ENCODE results near the gene TMEFF1.

TMEFF1 gene

GRCh38 chr9:100448266-100448665, 24.7 kb upstream of the TMEFF1 start:
- no peak for DNase-seq

GRCh38 chr9:100449420-100449819, 23.5 kb upstream of the TMEFF1 start:
- DNase-seq: no peak

- no peak for DNase-seq
These were observed 20.1 kb upstream of the TMEFF1 start for GRCh38 chr9:100452894-100453293.

- DNase-seq: no peak
These were observed 17.5 kb upstream of the TMEFF1 start for GRCh38 chr9:100455470-100455869.

GRCh38 chr9:100457517-100457916, 15.4 kb upstream of the TMEFF1 start:
- DNase-seq: no peak

GRCh38 chr9:100459963-100460362, 13.0 kb upstream of the TMEFF1 start:
- DNase-seq: no peak

DNA sequence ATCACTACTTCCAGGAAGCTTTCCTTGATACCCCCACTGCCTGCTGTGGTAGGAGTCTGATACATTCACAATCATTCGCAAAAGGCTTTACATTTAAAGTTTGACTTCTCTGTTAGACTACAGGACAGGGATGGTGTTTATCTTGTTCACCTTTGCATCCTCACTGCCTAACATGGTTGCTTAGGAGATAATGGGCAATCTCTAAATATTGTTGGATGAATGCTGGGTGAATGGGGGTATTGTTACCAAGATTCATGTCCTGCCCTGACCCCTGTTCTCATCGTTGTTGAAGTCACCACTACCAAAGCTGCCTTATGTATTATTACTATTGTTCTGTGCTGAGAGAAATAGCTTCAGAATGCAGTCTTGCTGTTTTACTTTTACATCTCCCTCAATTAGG, 7.7 kb upstream of the TMEFF1 start:
- no peak for DNase-seq

GRCh38 chr9:100465761-100466160, 7.2 kb upstream of the TMEFF1 start:
- DNase-seq: no peak

DNA sequence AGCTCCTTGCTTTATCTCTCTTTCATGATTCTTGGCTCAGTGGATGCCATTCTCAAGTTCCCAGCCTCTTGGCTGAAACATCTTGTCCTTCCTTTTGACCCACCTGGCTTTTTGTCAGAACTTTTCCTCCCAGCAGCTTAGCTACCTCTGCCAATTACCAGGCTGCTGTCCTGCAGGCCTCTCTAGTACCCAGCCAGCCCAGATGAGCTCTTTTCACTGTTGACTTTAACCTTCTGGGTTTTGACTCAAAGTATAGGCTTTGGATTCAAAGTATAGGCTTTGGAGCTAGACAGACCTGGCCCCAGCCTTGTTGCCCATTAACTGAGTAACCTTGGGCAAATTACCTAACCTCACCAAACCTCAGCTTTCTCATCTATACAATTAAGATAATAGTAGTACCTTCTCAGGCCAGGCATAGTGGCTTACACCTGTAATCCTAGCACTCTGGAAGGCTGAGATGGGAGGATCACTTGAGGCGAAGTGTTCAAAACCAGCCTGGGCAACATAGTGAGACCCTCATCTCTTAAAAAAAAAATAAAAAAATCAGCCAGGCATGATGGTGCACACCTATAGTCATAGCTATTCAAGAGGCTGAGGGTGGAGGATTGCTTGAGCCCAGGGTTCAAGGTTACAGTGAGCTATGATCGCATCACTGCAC, 6.6 kb upstream of the TMEFF1 start:
- DNase-seq: no peak

DNA sequence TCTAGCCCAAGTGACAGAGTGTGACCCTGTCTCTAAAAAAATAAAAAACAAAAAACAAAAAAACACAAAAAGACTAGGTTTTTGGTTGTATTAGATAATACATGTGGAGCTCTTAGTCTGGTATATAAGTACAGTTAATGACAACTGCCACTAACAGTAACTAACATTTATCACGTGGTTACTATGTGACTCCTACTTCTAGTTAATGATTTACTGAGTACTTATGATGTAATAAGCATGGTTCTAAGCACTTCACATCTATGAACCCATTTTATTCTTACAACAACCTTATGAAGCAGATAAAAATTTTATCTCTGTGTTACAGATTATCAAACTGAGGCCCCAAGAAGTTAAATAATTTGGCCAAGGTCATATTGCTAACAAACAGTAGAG, 6.1 kb upstream of the TMEFF1 start:
- DNase-seq: no peak

- DNase-seq: no peak
These were observed 4.9 kb upstream of the TMEFF1 start for GRCh38 chr9:100468041-100468440.

- no peak for DNase-seq
These were observed 681 bp upstream of the TMEFF1 start for GRCh38 chr9:100472268-100472667.

GRCh38 chr9:100473276-100474081, 530 bp downstream of the TMEFF1 start:
- DNase-seq: no peak

- DNase-seq: no peak
These were observed 1.4 kb downstream of the TMEFF1 start for GRCh38 chr9:100474082-100474923.

GRCh38 chr9:100474924-100475276, 2.0 kb downstream of the TMEFF1 start:
- DNase-seq: no peak

DNA sequence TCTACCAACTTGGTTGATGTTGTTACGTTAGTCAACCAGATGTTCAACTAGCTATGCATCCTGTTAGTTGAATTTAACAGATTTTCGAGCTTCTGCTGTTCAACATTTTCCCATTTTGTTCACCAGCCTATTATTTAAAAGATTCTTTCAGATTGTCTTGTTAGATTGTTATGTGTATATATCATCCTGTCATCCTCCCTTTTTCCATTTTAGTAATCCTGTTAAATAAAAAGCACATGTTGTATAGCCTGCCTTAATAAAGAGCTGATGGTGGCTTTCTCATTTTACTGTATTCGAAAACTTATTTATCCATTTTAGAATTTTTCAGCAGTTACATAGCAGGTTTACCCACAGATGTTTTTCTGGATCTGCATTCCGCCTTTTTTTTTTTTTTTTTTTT, 4.3 kb downstream of the TMEFF1 start:
- DNase-seq: no peak

DNA sequence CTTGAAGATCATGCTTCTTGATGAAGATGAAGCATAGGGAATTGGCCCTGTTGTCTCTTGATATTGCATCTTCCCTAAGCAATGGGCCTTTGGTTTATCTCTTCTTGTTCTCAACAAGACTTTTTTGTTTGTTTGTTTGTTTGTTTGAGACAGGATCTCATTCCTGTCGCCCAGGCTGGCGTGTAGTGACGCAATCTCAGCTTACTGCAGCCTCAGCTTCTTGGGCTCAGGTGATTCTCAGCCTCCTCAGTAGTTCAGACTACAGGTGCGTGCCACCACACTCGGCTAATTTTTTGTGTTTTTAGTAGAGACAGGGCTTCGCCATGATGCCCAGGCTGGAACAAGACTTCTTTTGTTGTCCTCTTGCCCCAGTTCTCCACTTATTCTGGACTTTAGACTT, 5.2 kb downstream of the TMEFF1 start:
- no peak for DNase-seq

DNA sequence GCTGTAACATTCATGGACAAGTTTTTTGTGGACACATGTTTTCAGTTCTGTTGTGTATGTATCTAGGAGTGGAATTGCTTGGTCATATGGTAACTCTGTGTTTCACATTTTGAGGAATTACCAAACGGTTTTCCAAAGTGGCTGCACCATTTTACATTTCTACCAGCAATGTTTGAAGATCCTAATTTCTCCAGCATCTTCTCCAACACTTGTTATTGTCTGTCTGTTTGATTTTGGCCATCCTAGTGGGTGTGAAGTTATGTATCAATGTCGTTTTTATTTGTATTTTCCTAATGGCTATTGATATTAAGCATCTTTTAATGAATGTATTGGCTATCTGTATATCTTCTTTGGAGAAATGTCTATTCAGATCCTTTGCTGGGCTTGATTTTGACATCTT, 6.9 kb downstream of the TMEFF1 start:
- DNase-seq: no peak

- no peak for DNase-seq
These were observed 12.2 kb downstream of the TMEFF1 start for GRCh38 chr9:100485196-100485595.

GRCh38 chr9:100486479-100487176, 13.7 kb downstream of the TMEFF1 start:
- DNase-seq: no peak

GRCh38 chr9:100488177-100488576, 15.2 kb downstream of the TMEFF1 start:
- no peak for DNase-seq

- DNase-seq: no peak
These were observed 16.9 kb downstream of the TMEFF1 start for GRCh38 chr9:100489836-100490235.

DNA sequence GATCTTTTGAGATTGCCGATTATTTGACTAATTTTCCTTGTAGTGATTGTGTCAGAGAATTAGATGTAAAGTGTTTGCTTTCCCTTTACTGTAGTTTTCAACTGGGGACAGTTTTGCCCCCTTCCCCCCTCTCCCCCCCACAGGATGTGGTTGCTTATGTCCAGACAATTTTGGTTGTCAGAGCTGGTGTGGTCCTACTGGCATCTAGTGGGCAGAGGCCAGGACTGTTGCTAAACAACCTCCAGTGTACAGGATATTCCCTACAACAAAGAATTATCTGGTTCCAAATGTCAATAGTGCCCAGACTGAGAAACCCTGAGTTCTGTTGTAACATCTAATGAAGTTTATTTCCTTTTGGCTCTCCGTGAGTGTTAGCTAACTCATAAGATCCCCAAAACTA, 20.0 kb downstream of the TMEFF1 start:
- no peak for DNase-seq
